Caco-2 (cell line): Measurements from ENCODE around the gene PPM1E. TPM values are rescaled to one million over a fixed set of nuclear protein-coding genes. Genes with fewer than 3 reads are reported as not detected.

Experiments used
- BruUV-seq: library from RNA; stranded (reverse); fragments of 400-500 nt; replicated peaks from 2 replicates; lab custom pipeline; 2021; lab: Mats Ljungman, UMichigan
- CTCF ChIA-PET: fragments of 300-600 bp; sonication (Branson Sonifier 250); formaldehyde crosslinking; loops from one replicate; lab custom pipeline; 2022; ENCODE audit warnings: antibody characterized with exemption; lab: Charles Lee
- POLR2A ChIA-PET: fragments of 300-600 bp; sonication (Branson Sonifier 250); formaldehyde crosslinking; loops from one replicate; lab custom pipeline; 2022; ENCODE audit warnings: antibody characterized with exemption; lab: Charles Lee
- DNase-seq, 2 experiments: peaks; one replicate each; pipeline versions ENCODE4 v3.0.0 to v3.0.0-alpha.2; 2020 to 2022
- H3K27me3 ChIP-seq: replicated peaks from 2 replicates; pipeline ENCODE4 v1.6.0; 2011; ENCODE audit warnings: low read length; ENCODE audit not compliant: control insufficient read depth, insufficient read depth
- H3K36me3 ChIP-seq: 2 replicates; pipeline ENCODE4 v1.5.1; 2011; ENCODE audit warnings: low read length; ENCODE audit not compliant: control insufficient read depth, insufficient read depth
- H3K4me1 ChIP-seq: fragments of 250-450 bp; sonication (Bioruptor Pico); 2 replicates; pipeline ENCODE4 v1.5.1; 2020; ENCODE audit warnings: mild to moderate bottlenecking
- H3K4me3 ChIP-seq: 2 replicates; pipeline ENCODE4 v1.5.1; 2011; ENCODE audit warnings: low read depth, mild to moderate bottlenecking, control low read depth, low read length
- H3K9me3 ChIP-seq: fragments of 250-450 bp; sonication (Bioruptor Pico); 2 replicates; pipeline ENCODE4 v1.5.1; 2020; ENCODE audit warnings: mild to moderate bottlenecking, moderate library complexity
- H3K27ac Mint-ChIP-seq: one replicate; pipeline ENCODE4 v1.8.0; 2022; ENCODE audit warnings: mixed read lengths; ENCODE audit not compliant: unreplicated experiment
- H3K27me3 Mint-ChIP-seq: one replicate; pipeline ENCODE4 v1.8.0; 2022; ENCODE audit warnings: mixed read lengths; ENCODE audit not compliant: insufficient read depth, unreplicated experiment
- H3K36me3 Mint-ChIP-seq: one replicate; pipeline ENCODE4 v1.8.0; 2022; ENCODE audit warnings: mild to moderate bottlenecking, mixed read lengths; ENCODE audit not compliant: insufficient read depth, unreplicated experiment
- H3K4me1 Mint-ChIP-seq: one replicate; pipeline ENCODE4 v1.8.0; 2022; ENCODE audit warnings: low read depth, mixed read lengths; ENCODE audit not compliant: unreplicated experiment
- H3K4me3 Mint-ChIP-seq: one replicate; pipeline ENCODE4 v1.8.0; 2022; ENCODE audit warnings: mild to moderate bottlenecking, moderate library complexity, mixed read lengths; ENCODE audit not compliant: unreplicated experiment
- H3K9me3 Mint-ChIP-seq: one replicate; pipeline ENCODE4 v1.8.0; 2022; ENCODE audit warnings: mixed read lengths; ENCODE audit not compliant: unreplicated experiment
- CTCF ChIP-seq, 2 experiments: fragments of 200-600 bp in 1 of 2; IDR thresholded peaks; 1 replicate in 1 of 2; 2 replicates in 1 of 2; pipeline versions ENCODE4 v1.5.1 to v1.8.0; 2011 to 2022; ENCODE audit warnings: antibody characterized with exemption in 1 of 2, control low read depth in 1 of 2, inconsistent platforms in 1 of 2, low read depth in 1 of 2, low read length in 1 of 2, mild to moderate bottlenecking in 1 of 2, moderate library complexity in 1 of 2; ENCODE audit not compliant: insufficient read depth in 1 of 2, severe bottlenecking in 1 of 2, unreplicated experiment in 1 of 2
- intact Hi-C: fragments of 100-400 bp; cut with micrococcal nuclease; formaldehyde crosslinking; loops from one replicate; pipeline ENCODE4 v1.10.0; 2022; ENCODE audit not compliant: unreplicated experiment
- total RNA-seq: library from RNA; stranded (reverse); gene quantifications from 2 replicates; pipeline ENCODE4 v1.2.3, GENCODE V29; 2022

Gene PPM1E
- total RNA-seq, 1 experiment from 2014 or later: 0.09 TPM

DNA sequence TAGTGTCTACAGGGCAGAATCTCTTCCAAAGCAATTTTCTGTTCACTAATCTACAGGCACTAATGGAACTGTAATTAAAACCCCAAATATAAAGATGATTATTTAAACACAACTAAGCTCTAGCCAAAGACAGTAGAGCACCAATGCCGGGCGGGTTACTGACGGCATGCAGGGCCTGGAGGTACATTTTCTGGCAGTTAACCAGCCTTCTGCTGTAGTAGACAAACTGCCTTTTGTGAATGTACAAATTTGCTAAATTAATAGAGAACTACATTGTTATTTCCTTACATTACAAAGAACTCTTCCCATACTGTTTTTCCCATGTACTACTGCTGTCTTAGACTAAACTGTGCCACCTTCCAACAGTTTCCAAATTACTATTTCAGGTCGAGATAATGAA, 243.2 kb downstream of the PPM1E start:
- Mint-ChIP-seq H3K4me3 (no peak overlapping the region), H3K4me1 (no peaks in the 10 kb centered on the region), H3K27me3 (no peaks in the 10 kb centered on the region), H3K9me3 (no peaks in the 10 kb centered on the region), H3K27ac (no peak overlapping the region), H3K36me3 (peaks cover 46% of the 10 kb centered on the region)
- POLR2A ChIA-PET: no interaction called here
- Histone ChIP-seq H3K36me3 (no peaks in the 10 kb centered on the region), H3K9me3 (no peaks in the 10 kb centered on the region), H3K4me1 (peaks cover 1% of the 10 kb centered on the region), H3K27me3 (no peaks in the 10 kb centered on the region), H3K4me3 (no peak overlapping the region)
- CTCF ChIA-PET: no interaction called here
- DNase-seq: no peak
- intact Hi-C loops: no loop called here
- TF ChIP-seq CTCF (IDR thresholded peaks at IDR 0.05; ENCODE audit: insufficient read depth in 1 of 2, low read depth in 1 of 2, low read length in 1 of 2, severe bottlenecking in 1 of 2, unreplicated experiment in 1 of 2): no peak
- BruUV-seq: no TSS peak

GRCh38 chr17:58999500-58999899, 243.8 kb downstream of the PPM1E start:
- peaks cover 46% of the 10 kb centered on the region for H3K36me3 Mint-ChIP-seq
- no TSS peak for BruUV-seq
- Histone ChIP-seq H3K27me3 (no peaks in the 10 kb centered on the region), H3K4me1 (no peaks in the 10 kb centered on the region), H3K9me3 (no peaks in the 10 kb centered on the region), H3K36me3 (no peaks in the 10 kb centered on the region), H3K4me3 (no peak overlapping the region)
- no peaks in the 10 kb centered on the region for H3K27me3 Mint-ChIP-seq
- CTCF ChIA-PET: no interaction called here
- POLR2A ChIA-PET: no interaction called here
- no peaks in the 10 kb centered on the region for H3K9me3 Mint-ChIP-seq
- no peak overlapping the region for H3K27ac Mint-ChIP-seq
- no peak for TF ChIP-seq CTCF (IDR thresholded peaks at IDR 0.05; ENCODE audit: insufficient read depth in 1 of 2, low read depth in 1 of 2, low read length in 1 of 2, severe bottlenecking in 1 of 2, unreplicated experiment in 1 of 2)
- intact Hi-C loops: no loop called here
- no peak overlapping the region for H3K4me3 Mint-ChIP-seq
- no peaks in the 10 kb centered on the region for H3K4me1 Mint-ChIP-seq
- DNase-seq: no peak

DNA sequence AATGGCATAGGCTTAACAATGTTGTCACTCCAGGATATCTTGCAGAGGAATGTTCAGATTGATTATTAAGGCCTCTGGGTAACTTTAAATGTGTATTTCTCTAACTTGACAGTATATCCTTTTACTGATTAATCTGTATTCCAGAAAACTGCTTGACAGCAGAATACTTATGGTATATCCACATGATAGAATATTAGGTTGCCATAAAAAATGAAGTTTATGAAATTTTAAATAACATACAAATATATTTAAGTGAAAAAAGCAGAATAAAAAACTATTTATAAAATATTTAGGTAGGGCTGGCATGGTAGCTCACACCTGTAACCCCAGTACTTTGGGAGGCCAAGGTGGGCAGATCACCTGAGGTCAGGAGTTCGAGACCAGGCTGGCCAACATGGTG, 244.4 kb downstream of the PPM1E start:
- H3K27me3 Mint-ChIP-seq: no peaks in the 10 kb centered on the region
- no peaks in the 10 kb centered on the region for H3K9me3 Mint-ChIP-seq
- Histone ChIP-seq H3K4me1 (no peaks in the 10 kb centered on the region), H3K4me3 (no peak overlapping the region), H3K36me3 (no peaks in the 10 kb centered on the region), H3K27me3 (no peaks in the 10 kb centered on the region), H3K9me3 (no peaks in the 10 kb centered on the region)
- no peak for DNase-seq
- no peak overlapping the region for H3K4me3 Mint-ChIP-seq
- intact Hi-C loops: loop anchor here (10.0 kb wide), 1 partner anchor 125 kb away; no protein-coding TSS in a partner anchor
- ChIA-PET POLR2A (no interaction called here), CTCF (no interaction called here)
- no peaks in the 10 kb centered on the region for H3K4me1 Mint-ChIP-seq
- H3K27ac Mint-ChIP-seq: no peak overlapping the region
- peaks cover 46% of the 10 kb centered on the region for H3K36me3 Mint-ChIP-seq
- no TSS peak for BruUV-seq
- TF ChIP-seq CTCF (IDR thresholded peaks at IDR 0.05; ENCODE audit: insufficient read depth in 1 of 2, low read depth in 1 of 2, low read length in 1 of 2, severe bottlenecking in 1 of 2, unreplicated experiment in 1 of 2): no peak
